Neural progenitor cell (in vitro differentiated cells): ENCODE data around the gene ARHGAP24. TPM values are rescaled to one million over a fixed set of nuclear protein-coding genes. Genes with fewer than 3 reads are reported as not detected.

Source experiments
- DNase-seq: peaks from one replicate; pipeline ENCODE4 v3.0.0-alpha.2; 2016; ENCODE audit warnings: low spot score
- H2AFZ ChIP-seq: fragments of 200-600 bp; sonication (generic); replicated peaks from 2 replicates; pipeline ENCODE4 v1.6.1; 2016; ENCODE audit warnings: antibody characterized with exemption
- H3F3A ChIP-seq: fragments of 200-600 bp; sonication (generic); 2 replicates; pipeline ENCODE4 v1.6.1; 2016; ENCODE audit warnings: antibody characterized with exemption, low read depth
- H3K27ac ChIP-seq: fragments of 200-600 bp; sonication (generic); 2 replicates; pipeline ENCODE4 v1.5.1; 2016; ENCODE audit warnings: mild to moderate bottlenecking
- H3K27me3 ChIP-seq: fragments of 200-600 bp; sonication (generic); 2 replicates; pipeline ENCODE4 v1.6.1; 2016; ENCODE audit warnings: mild to moderate bottlenecking, moderate library complexity
- H3K36me3 ChIP-seq: fragments of 200-600 bp; sonication (generic); 2 replicates; pipeline ENCODE4 v1.5.1; 2016
- H3K4me1 ChIP-seq: fragments of 200-600 bp; sonication (generic); 2 replicates; pipeline ENCODE4 v1.6.1; 2016; ENCODE audit warnings: mixed run types
- H3K4me2 ChIP-seq: fragments of 200-600 bp; sonication (generic); 2 replicates; pipeline ENCODE4 v1.6.1; 2016
- H3K4me3 ChIP-seq: fragments of 200-600 bp; sonication (generic); 2 replicates; pipeline ENCODE4 v1.5.1; 2016
- H3K79me2 ChIP-seq: fragments of 200-600 bp; sonication (generic); 2 replicates; pipeline ENCODE4 v1.6.1; 2016; ENCODE audit warnings: low read depth
- H3K9ac ChIP-seq: fragments of 200-600 bp; sonication (generic); 2 replicates; pipeline ENCODE4 v1.6.1; 2016
- H3K9me3 ChIP-seq: fragments of 200-600 bp; sonication (generic); 2 replicates; pipeline ENCODE4 v1.5.1; 2016; ENCODE audit warnings: low read depth
- H4K20me1 ChIP-seq: fragments of 200-600 bp; sonication (generic); 2 replicates; pipeline ENCODE4 v1.6.1; 2016; ENCODE audit warnings: low read depth
- H3K27ac Mint-ChIP-seq: 3 replicates; pipeline ENCODE4 v1.8.0; 2021; ENCODE audit warnings: mixed read lengths
- H3K27me3 Mint-ChIP-seq: 2 replicates; pipeline ENCODE4 v1.8.0; 2022; ENCODE audit warnings: low read depth, mild to moderate bottlenecking, inconsistent platforms, moderate library complexity, mixed read lengths; ENCODE audit not compliant: insufficient read depth
- H3K36me3 Mint-ChIP-seq: 3 replicates; pipeline ENCODE4 v1.8.0; 2021; ENCODE audit warnings: mixed read lengths
- H3K4me1 Mint-ChIP-seq: 3 replicates; pipeline ENCODE4 v1.8.0; 2021; ENCODE audit warnings: mixed read lengths
- H3K4me3 Mint-ChIP-seq: 3 replicates; pipeline ENCODE4 v1.8.0; 2021; ENCODE audit warnings: mild to moderate bottlenecking, moderate library complexity, mixed read lengths
- H3K9me3 Mint-ChIP-seq: 3 replicates; pipeline ENCODE4 v1.8.0; 2020; ENCODE audit warnings: mixed read lengths
- CTCF ChIP-seq: fragments of 200-600 bp; sonication (generic); IDR thresholded peaks from 2 replicates; pipeline ENCODE4 v1.5.1; 2017; ENCODE audit warnings: antibody characterized with exemption, mild to moderate bottlenecking
- EZH2 ChIP-seq: fragments of 200-600 bp; sonication (generic); IDR thresholded peaks from 2 replicates; pipeline ENCODE4 v1.6.1; 2017; ENCODE audit warnings: antibody characterized with exemption, mild to moderate bottlenecking, moderate library complexity
- EZH2phosphoT487 ChIP-seq: fragments of 200-600 bp; sonication (generic); IDR thresholded peaks from 2 replicates; pipeline ENCODE4 v1.6.1; 2017; ENCODE audit warnings: antibody characterized with exemption
- total RNA-seq: library from RNA; depleted of rRNA; stranded (reverse); fragments of >200 nt; gene quantifications from 2 replicates; pipeline ENCODE4 v1.2.3, GENCODE V29; 2015; ENCODE audit warnings: low replicate concordance

Gene ARHGAP24
- total RNA-seq, 1 donor from 2014 or later, result 2.2 TPM

DNA sequence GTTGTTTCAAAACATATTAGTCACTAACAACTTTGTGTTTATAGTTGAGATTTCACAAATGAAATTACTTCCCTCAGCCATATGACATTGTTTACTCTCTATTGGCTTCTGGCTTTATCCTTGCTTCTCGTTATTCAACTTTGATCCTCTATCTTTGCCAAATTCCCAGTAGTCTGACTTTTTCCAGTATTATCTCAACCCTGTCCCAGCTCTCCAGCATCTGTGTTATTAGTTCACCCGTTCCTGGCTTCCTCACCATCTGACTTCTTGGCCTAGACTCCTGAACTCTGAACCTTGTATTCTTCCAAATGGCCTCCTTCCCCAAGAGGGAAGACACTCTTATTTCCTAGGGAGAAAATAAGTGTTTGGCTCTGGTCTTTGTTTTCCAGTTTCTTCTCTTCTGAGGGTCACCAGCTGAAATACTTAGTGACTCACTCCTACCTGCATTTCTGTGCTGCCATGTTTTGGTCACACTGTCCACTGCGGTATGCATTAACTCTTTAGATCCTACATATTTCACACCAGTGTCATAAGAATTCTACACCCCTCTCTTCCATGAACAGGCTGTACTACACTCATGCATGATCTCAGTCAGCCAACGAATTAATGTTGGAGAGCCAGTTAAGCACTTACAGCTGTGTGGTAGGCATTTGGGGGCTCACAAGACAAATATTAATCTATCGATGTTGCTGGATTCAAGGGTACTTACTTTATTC lies 17.0 kb upstream of the ARHGAP24 start:
- no peaks in the 10 kb centered on the region for H4K20me1 ChIP-seq

DNA sequence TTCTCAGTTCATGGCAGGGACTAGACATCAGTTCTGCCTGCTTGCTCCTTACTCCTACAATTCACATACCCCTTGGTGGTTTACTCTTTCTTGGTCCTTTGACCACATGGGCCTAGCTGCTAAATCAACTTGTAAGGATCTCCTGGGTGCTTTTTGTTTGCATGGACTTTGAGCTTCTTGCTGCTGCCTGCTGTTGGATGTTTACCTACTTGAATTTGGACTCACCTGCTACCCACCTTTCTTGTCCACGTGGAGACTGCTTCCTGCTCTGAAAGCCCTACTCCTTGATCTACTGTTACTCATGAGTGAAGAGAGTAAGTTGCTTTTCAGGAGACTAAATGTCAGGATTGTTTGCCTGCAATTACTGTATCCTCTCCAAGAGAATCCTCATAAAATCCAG lies 15.2 kb upstream of the ARHGAP24 start:
- no peaks in the 10 kb centered on the region for H3F3A ChIP-seq
- no peak overlapping the region for H3K9ac ChIP-seq
- Mint-ChIP-seq H3K27me3 (peaks cover 4% of the 10 kb centered on the region), H3K9me3 (no peaks in the 10 kb centered on the region), H3K4me3 (no peak overlapping the region), H3K27ac (no peak overlapping the region), H3K4me1 (no peaks in the 10 kb centered on the region), H3K36me3 (no peaks in the 10 kb centered on the region)
- H2AFZ ChIP-seq, result no peak overlapping the region
- no peak overlapping the region for H3K4me3 ChIP-seq
- H3K9me3 ChIP-seq, result no peaks in the 10 kb centered on the region
- TF ChIP-seq EZH2 (no peak), CTCF (no peak), EZH2phosphoT487 (no peak)
- no peaks in the 10 kb centered on the region for H3K79me2 ChIP-seq
- no peak overlapping the region for H3K4me2 ChIP-seq
- no peaks in the 10 kb centered on the region for H4K20me1 ChIP-seq
- H3K36me3 ChIP-seq, result no peaks in the 10 kb centered on the region
- H3K27ac ChIP-seq, result no peak overlapping the region
- no peaks in the 10 kb centered on the region for H3K27me3 ChIP-seq
- no peaks in the 10 kb centered on the region for H3K4me1 ChIP-seq
- DNase-seq, result no peak

More for the DNA sequence above, 17.0 kb upstream of the ARHGAP24 start:
- Histone ChIP-seq H3K9ac (no peak overlapping the region), H3K27ac (no peak overlapping the region), H2AFZ (peak overlapping the region; percentile 38), H3K9me3 (no peaks in the 10 kb centered on the region), H3K79me2 (no peaks in the 10 kb centered on the region), H3K4me1 (no peaks in the 10 kb centered on the region), H3K36me3 (no peaks in the 10 kb centered on the region), H3K4me3 (no peak overlapping the region), H3F3A (no peaks in the 10 kb centered on the region), H3K4me2 (no peak overlapping the region), H3K27me3 (no peaks in the 10 kb centered on the region)
- H3K36me3 Mint-ChIP-seq, result no peaks in the 10 kb centered on the region
- H3K27me3 Mint-ChIP-seq, result peaks cover 4% of the 10 kb centered on the region
- no peak overlapping the region for H3K4me3 Mint-ChIP-seq
- H3K4me1 Mint-ChIP-seq, result no peaks in the 10 kb centered on the region
- TF ChIP-seq EZH2, result no peak
- TF ChIP-seq CTCF, result no peak
- no peak for TF ChIP-seq EZH2phosphoT487
- DNase-seq, result no peak
- H3K9me3 Mint-ChIP-seq, result no peaks in the 10 kb centered on the region
- no peak overlapping the region for H3K27ac Mint-ChIP-seq

DNA sequence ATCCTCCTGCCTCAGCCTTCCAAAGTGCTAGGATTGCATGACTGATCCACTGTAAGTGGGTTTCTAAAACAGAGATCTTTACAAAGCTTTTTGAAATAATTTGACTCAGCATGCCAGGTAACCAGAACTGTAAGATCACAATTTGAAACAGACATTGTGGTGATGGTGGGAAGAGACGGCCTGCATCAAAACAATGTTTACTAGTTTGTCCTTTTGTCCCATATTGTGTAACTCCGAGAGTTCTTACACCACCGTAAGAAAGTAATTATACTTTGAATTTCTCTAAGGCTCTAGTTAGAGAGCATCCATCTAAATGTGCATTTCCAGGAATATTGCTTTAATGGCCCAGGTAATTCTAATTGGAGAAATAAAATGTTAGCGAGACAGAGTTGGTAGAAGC lies 594 bp upstream of the ARHGAP24 start:
- Histone ChIP-seq H3K27me3 (peaks cover 41% of the 10 kb centered on the region), H3K9me3 (no peaks in the 10 kb centered on the region), H3K4me3 (peak overlapping the region; percentile 61), H3K4me1 (peaks cover 6% of the 10 kb centered on the region), H2AFZ (no peak overlapping the region), H3K79me2 (no peaks in the 10 kb centered on the region), H4K20me1 (no peaks in the 10 kb centered on the region), H3F3A (peaks cover 13% of the 10 kb centered on the region), H3K36me3 (no peaks in the 10 kb centered on the region), H3K9ac (no peak overlapping the region), H3K4me2 (peak overlapping the region; percentile 83), H3K27ac (no peak overlapping the region)
- Mint-ChIP-seq H3K27ac (no peak overlapping the region), H3K4me3 (peak overlapping the region; percentile 95), H3K27me3 (peaks cover 5% of the 10 kb centered on the region), H3K4me1 (peaks cover 19% of the 10 kb centered on the region), H3K36me3 (no peaks in the 10 kb centered on the region), H3K9me3 (no peaks in the 10 kb centered on the region)
- no peak for DNase-seq
- no peak for TF ChIP-seq EZH2
- no peak for TF ChIP-seq CTCF
- TF ChIP-seq EZH2phosphoT487, result no peak
